Adrenal gland (tissue), 5 donors: ENCODE data around the gene ZCWPW1.

Source experiments
- CTCF ChIP-seq, 6 experiments: fragments of 450-650 bp in 4 of 6; fragments of 200-600 bp in 2 of 6; sonication (generic) in 1 of 6; IDR thresholded peaks; 1 replicate in 5 of 6; 2 replicates in 1 of 6; pipeline versions ENCODE4 v1.5.1 to v1.8.0; 2016 to 2021; ENCODE audit warnings: antibody characterized with exemption in 6 of 6, mild to moderate bottlenecking in 2 of 6, moderate library complexity in 1 of 6
- POLR2A ChIP-seq, 2 donors: fragments of 450-650 bp; IDR thresholded peaks; one replicate each; pipeline ENCODE4 v1.6.1; 2017; ENCODE audit warnings: antibody characterized with exemption in 2 of 2, mild to moderate bottlenecking in 2 of 2, moderate library complexity in 1 of 2
- donor health status: DM: no; HTN: no; CAD: no.

- TF ChIP-seq POLR2A (IDR thresholded peaks at IDR 0.05) = no peak
- TF ChIP-seq CTCF (IDR thresholded peaks at IDR 0.05) = no peak
These were observed 34.4 kb downstream of the ZCWPW1 start for GRCh38 chr7:100394077-100394476.
